RWPE2 (cell line): ENCODE results near the gene CNBD2.

Source experiments
- ATAC-seq: fragments of 200-7000 bp; cut with Tn5 transposase; 3 replicates; pipeline ENCODE4 v1.9.1; 2021; ENCODE audit warnings: low read depth
- DNase-seq: peaks from one replicate; pipeline ENCODE4 v3.0.0-alpha.2; 2020; ENCODE audit warnings: low spot score
- H3K27ac ChIP-seq: fragments of 450-650 bp; 2 replicates; pipeline ENCODE4 v1.5.1; 2017; ENCODE audit warnings: mild to moderate bottlenecking; ENCODE audit not compliant: poor library complexity, severe bottlenecking
- H3K27me3 ChIP-seq: fragments of 250-450 bp; sonication (Bioruptor Pico); 2 replicates; pipeline ENCODE4 v1.5.1; 2021; ENCODE audit warnings: mild to moderate bottlenecking, moderate library complexity; ENCODE audit not compliant: insufficient read depth, poor library complexity, severe bottlenecking
- H3K36me3 ChIP-seq: fragments of 250-450 bp; sonication (Bioruptor Pico); 2 replicates; pipeline ENCODE4 v1.5.1; 2020; ENCODE audit warnings: low read depth, mild to moderate bottlenecking, moderate library complexity
- H3K4me1 ChIP-seq: fragments of 250-450 bp; sonication (Bioruptor Pico); 2 replicates; pipeline ENCODE4 v1.5.1; 2021; ENCODE audit warnings: mild to moderate bottlenecking, moderate library complexity; ENCODE audit not compliant: insufficient read depth, poor library complexity, severe bottlenecking
- H3K4me3 ChIP-seq: fragments of 250-450 bp; sonication (Bioruptor Pico); 2 replicates; pipeline ENCODE4 v1.5.1; 2021; ENCODE audit warnings: mild to moderate bottlenecking, moderate library complexity; ENCODE audit not compliant: severe bottlenecking
- H3K9me3 ChIP-seq: fragments of 250-450 bp; sonication (Bioruptor Pico); 2 replicates; pipeline ENCODE4 v1.5.1; 2021; ENCODE audit warnings: mild to moderate bottlenecking, moderate library complexity; ENCODE audit not compliant: severe bottlenecking
- TF ChIP-seq, protein P1 (sequence below): fragments of 450-650 bp; IDR thresholded peaks from one replicate; pipeline ENCODE4 v1.5.1; 2017; ENCODE audit warnings: mild to moderate bottlenecking, moderate library complexity; ENCODE audit not compliant: poor library complexity, severe bottlenecking

The CNBD2 gene

DNA sequence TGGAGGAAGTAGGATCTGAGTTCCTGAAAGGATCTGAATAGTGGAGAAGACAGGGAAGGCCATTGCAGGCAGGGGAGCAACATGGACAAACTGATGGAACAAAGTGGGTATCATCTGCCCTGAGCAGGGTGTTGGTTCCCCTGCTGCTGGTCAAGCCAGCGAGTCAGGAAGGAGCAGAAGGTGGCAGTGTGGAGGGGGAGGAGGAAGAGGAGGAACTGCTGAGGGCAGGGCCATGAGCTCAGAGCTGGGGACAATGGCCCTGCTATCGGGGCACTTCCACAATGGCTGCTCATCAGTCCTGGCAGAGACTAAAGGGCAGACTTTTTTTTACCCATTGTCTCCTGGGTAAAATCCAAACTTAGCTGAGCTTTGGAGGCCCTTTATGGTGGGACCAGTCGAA, 13.6 kb downstream of the CNBD2 start:
- no peak for ATAC-seq
- H3K27me3 ChIP-seq = no peaks in the 10 kb centered on the region
- H3K9me3 ChIP-seq = no peaks in the 10 kb centered on the region
- TF ChIP-seq, protein P1, sequence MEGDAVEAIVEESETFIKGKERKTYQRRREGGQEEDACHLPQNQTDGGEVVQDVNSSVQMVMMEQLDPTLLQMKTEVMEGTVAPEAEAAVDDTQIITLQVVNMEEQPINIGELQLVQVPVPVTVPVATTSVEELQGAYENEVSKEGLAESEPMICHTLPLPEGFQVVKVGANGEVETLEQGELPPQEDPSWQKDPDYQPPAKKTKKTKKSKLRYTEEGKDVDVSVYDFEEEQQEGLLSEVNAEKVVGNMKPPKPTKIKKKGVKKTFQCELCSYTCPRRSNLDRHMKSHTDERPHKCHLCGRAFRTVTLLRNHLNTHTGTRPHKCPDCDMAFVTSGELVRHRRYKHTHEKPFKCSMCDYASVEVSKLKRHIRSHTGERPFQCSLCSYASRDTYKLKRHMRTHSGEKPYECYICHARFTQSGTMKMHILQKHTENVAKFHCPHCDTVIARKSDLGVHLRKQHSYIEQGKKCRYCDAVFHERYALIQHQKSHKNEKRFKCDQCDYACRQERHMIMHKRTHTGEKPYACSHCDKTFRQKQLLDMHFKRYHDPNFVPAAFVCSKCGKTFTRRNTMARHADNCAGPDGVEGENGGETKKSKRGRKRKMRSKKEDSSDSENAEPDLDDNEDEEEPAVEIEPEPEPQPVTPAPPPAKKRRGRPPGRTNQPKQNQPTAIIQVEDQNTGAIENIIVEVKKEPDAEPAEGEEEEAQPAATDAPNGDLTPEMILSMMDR = no peak
- DNase-seq = no peak
- no peak overlapping the region for H3K27ac ChIP-seq
- H3K36me3 ChIP-seq = no peaks in the 10 kb centered on the region
- H3K4me3 ChIP-seq = no peak overlapping the region
- H3K4me1 ChIP-seq = no peaks in the 10 kb centered on the region

DNA sequence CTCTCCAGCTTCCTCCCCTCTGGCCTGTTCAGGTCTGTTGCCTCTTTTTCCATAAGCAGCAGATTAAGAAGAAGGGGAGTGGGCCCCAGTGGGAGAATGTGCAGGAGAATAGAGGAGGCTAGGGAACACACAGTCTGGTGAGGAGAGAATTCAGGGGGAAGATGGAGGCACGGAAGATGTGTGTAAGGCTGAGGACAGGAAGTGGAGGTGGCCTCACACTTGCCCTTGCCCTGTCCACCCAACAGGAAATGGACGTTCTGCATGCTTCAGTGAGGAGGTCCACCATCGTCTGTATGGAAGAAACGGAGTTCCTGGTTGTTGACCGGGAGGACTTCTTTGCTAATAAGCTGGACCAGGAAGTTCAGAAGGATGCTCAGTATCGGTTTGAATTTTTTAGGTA, 16.0 kb downstream of the CNBD2 start:
- TF ChIP-seq, protein P1 = no peak
- Histone ChIP-seq H3K9me3 (no peaks in the 10 kb centered on the region), H3K27ac (no peak overlapping the region), H3K36me3 (no peaks in the 10 kb centered on the region), H3K27me3 (no peaks in the 10 kb centered on the region), H3K4me3 (no peak overlapping the region), H3K4me1 (no peaks in the 10 kb centered on the region)
- ATAC-seq (no peak), DNase-seq (no peak)

DNA sequence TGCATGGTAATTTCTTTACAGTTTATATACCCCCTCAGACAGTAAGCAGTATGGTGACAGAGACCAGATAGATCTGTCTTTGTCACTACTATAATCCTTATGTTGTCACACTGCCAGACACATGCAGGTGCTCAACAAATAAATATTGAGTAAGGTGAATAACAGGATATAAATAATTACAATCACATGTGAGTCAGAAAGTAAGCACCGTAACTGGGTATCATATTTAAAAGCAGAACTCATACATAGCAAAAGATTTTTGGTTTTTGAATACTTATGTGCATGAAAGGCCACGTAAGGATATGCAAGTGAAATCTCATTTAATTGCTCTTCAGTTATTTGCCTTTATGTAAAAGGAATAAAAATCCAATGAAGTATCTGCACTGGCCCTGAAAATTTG, 17.4 kb downstream of the CNBD2 start:
- Histone ChIP-seq H3K36me3 (no peaks in the 10 kb centered on the region), H3K27me3 (no peaks in the 10 kb centered on the region), H3K9me3 (no peaks in the 10 kb centered on the region), H3K4me1 (no peaks in the 10 kb centered on the region), H3K4me3 (no peak overlapping the region), H3K27ac (no peak overlapping the region)
- 0 out of 3 replicates have a peak, but pooled peaks have one; percentile 18 for ATAC-seq
- TF ChIP-seq, protein P1 = no peak
- DNase-seq = no peak

DNA sequence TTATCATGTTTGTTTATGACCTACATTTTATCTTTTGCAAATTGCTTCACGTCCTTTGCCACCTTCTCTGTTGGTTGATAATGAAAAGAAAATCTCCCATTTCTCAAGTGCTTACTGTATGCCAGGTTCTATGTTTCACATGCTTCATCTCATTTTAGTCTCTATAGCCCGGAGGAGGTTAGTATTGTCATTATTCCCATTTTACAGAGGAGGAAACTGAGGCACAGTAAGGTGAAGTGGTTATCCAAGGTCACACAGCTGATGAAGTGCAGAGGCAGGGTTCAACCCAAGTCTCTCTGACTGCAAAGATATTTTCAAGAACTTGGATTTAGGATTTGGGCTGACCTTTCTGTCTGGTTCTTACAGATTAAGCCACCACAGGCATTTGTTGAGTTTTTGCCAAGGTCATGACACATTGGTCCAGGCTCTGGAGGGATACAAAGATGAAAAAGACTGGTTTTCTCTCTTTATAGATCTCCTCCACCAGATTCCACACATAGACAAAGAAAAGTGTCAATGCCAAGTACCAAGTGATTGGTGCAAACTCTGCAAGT, 20.6 kb downstream of the CNBD2 start:
- TF ChIP-seq, protein P1 = no peak
- Histone ChIP-seq H3K9me3 (no peaks in the 10 kb centered on the region), H3K4me3 (no peak overlapping the region), H3K27me3 (no peaks in the 10 kb centered on the region), H3K36me3 (no peaks in the 10 kb centered on the region), H3K4me1 (no peaks in the 10 kb centered on the region), H3K27ac (no peak overlapping the region)
- DNase-seq (no peak), ATAC-seq (no peak)

DNA sequence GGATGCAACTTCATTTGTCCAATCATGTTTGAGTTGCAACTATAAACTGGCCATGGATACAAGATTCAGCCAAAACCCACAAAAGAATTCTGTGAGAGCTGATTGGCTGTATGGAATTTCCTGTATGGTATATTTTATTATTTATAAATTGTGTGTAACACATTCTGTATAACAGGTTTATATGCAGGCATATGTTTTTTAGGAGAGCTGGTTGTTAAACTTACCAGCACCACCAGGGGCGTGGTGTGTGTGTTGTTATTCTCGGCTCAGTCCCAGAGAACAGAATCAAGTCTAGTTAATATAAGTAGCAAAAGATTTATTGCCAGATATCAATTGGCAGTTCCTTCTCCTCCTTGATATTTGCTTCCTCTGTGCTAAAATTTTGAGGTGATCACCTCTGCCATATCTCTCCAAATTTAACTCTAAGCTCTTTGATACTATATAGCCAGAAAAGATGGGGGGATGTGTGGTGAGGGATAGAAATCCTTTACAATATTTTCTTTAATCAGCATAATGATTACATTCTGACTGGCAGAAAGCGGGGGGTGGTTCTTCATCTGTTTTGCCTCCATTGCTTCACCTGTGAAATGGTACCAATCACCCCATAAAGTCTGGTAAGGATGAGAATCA, 22.9 kb downstream of the CNBD2 start:
- TF ChIP-seq, protein P1 = peak; percentile 89
- Histone ChIP-seq H3K4me3 (no peak overlapping the region), H3K9me3 (no peaks in the 10 kb centered on the region), H3K27me3 (no peaks in the 10 kb centered on the region), H3K27ac (no peak overlapping the region), H3K36me3 (no peaks in the 10 kb centered on the region), H3K4me1 (peaks cover 4% of the 10 kb centered on the region)
- DNase-seq (no peak), ATAC-seq (peak; percentile 47; the same call in 2 of the 3 replicates)
